Fibroblast of villous mesenchyme (primary cell): ENCODE measurements around the gene KCNK18. TPM values are rescaled to one million over a fixed set of nuclear protein-coding genes. Genes with fewer than 3 reads are reported as not detected.
A peak's percentile ranks its signal among the peaks of the same experiment; 100 is the strongest.
"Not testable (repeated sequence)": the region's sequence is repeated elsewhere in the genome, so short reads cannot be mapped to it uniquely, and the experiment has no call there.

Experiments
- DNase-seq: peaks from one replicate; pipeline ENCODE4 v3.0.0-alpha.2; 2010; ENCODE audit warnings: low read depth
- H3K4me3 ChIP-seq: 2 replicates; pipeline ENCODE4 v1.5.1; 2011; ENCODE audit warnings: low read depth, mild to moderate bottlenecking, low read length
- CTCF ChIP-seq: IDR thresholded peaks from 2 replicates; pipeline ENCODE4 v1.5.1; 2012; ENCODE audit warnings: low read depth, mild to moderate bottlenecking, low read length; ENCODE audit not compliant: insufficient read depth
- total RNA-seq: library from RNA; depleted of rRNA; stranded (reverse); fragments of >200 nt; gene quantifications from 2 replicates; pipeline ENCODE4 v1.2.3, GENCODE V29; 2012

KCNK18 gene
- total RNA-seq, 1 donor: not detected

DNA sequence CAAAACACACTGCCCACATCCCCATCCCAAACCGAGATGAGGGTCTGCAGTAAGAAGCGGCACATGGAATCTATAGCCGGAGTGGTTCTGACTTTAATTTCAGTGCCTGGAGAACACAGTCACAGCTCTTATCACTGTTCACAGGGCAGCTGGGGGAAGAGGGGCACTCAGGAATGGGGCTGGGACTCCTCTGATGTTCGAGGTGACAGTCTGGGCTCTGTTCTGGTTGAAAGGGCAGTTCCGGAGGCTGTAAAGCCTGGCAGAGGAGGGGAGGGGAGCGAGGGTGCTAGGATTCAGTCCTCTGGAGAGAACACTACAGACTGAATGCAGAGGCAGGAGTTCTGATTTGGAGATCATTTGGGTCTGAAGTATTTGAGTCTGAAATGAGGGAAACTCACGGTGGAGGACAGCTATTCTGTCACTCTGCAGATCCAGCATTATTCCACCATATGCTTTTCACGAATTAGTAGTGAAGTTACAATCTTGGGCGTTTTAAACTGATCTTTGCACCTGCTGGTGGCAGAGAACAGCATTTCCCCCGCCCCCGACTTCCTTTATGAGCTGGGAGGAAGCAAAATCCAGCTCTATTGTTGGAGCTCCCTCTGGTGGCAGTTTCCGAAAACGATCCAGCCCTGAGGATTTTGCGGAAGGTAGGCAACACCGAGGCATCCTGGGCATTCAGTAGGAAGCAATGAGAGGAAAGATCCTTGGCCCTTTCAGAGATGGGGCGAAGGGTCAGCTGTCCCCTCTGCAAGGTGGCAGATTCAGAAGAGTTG, 22.7 kb upstream of the KCNK18 start:
- H3K4me3 ChIP-seq: peak overlapping the region; percentile 45
- peak; percentile 65 for DNase-seq
- TF ChIP-seq CTCF: peak; percentile 88

DNA sequence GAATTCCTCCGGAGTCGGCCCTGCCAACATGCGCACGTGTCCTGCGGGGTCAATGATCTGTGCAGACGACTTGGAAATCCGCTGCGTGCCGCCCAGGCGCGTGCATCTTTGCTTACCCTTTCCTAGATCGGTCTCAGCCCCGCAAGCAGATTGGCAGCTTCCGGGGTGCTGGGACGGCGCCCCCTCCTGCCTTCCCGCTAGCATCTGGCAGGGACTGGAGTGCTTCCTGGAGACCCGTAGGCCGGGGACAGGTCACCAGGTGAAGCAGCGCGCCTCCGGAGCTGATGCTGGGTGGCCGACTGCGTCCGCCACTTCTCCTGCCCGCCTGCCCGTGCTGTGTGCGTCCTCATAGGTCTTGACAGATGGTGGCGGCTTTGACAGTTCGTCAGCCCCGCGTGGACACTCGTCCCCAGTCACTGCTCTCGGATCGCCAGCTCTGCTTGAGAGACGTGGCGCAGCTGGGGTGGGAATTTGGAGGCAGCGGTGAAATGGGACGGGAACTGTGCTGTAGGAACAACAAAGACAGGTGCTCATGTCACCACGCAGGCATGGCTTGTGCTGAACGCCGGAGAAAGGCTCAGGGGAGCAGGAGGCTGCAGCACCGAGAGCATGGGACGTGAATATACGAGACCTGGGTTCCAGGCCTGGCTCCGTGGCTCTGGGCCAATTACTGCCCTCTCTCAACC, 21.9 kb upstream of the KCNK18 start:
- peak overlapping the region; percentile 45 for H3K4me3 ChIP-seq
- TF ChIP-seq CTCF: no peak
- DNase-seq: no peak

- DNase-seq: peak; percentile 76
- peak; percentile 87 for TF ChIP-seq CTCF
- peak overlapping the region; percentile 45 for H3K4me3 ChIP-seq
These were observed 21.3 kb upstream of the KCNK18 start for GRCh38 chr10:117175901-117176534.

GRCh38 chr10:117178190-117178589, 19.1 kb upstream of the KCNK18 start:
- TF ChIP-seq CTCF: no peak
- H3K4me3 ChIP-seq: no peak overlapping the region
- DNase-seq: no peak

- no peak for TF ChIP-seq CTCF
- no peak for DNase-seq
- H3K4me3 ChIP-seq: no peak overlapping the region
These were observed 13.0 kb upstream of the KCNK18 start for GRCh38 chr10:117184296-117184695.

DNA sequence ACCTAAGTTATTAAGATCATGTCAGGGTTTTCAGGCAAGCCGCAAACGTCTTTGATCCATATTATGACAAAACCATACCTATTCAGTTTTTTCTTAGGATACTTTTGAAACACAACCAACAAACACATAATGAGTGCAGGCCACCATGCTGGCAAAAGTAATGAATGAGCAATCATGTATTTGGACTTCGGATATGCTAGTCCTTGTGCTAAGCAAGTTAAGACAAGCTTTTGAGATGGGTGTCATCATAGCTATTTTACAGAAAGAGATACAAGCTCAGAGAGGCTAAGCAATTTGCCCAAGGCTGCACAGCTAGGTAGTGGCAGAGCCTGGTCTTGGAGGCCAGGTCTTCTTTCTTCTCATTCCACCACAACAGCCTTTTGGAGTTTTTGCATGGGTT, 12.5 kb upstream of the KCNK18 start:
- no peak for TF ChIP-seq CTCF
- no peak overlapping the region for H3K4me3 ChIP-seq
- DNase-seq: no peak

DNA sequence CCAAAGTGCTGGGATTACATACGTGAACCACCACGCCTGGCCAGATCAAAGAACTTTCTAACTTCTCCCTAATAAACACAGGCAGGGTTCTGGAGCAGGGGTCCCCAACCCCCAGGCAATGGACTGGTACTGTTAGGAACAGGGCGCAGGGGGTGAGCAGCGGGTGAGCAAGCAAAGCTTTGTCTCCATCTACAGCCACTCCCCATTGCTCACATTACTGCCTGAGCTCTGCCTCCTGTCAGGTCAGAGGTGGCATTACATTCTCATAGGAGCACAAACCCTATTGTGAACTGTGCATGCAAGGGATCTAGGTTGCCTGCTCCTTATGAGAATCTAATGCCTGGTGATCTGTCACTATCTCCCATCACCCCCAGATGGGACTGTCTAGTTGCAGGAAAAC, 11.5 kb upstream of the KCNK18 start:
- not testable (repeated sequence) for H3K4me3 ChIP-seq

More for the DNA sequence above, 11.5 kb upstream of the KCNK18 start:
- DNase-seq: not testable (repeated sequence)
